NCI-H1436 (cell line): ENCODE measurements around the gene FTCDNL1.

Experiments
- DNase-seq: peaks from one replicate; lab custom pipeline; 2025; lab: John Stamatoyannopoulos, UW

FTCDNL1 gene

GRCh38 chr2:199842631-199843395 is 8.2 kb downstream of the FTCDNL1 start:
- DNase-seq = no peak

DNA sequence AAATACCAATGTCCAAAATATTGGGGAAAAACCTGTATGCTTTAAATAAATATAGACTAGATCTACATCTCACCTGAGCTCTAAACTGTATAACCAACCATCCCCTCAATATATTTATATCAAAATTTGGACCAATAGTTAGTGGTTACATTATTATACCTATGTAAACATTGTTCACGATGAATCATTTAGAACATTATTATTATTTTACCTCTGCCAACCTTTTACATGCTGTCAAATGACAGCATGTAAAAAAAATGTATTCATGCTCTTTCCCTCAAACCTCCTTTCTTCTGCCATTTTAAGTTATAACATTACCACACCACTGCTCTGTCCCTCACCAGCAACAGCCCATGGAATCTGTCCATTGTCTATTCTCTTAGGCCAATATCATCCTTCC is 9.6 kb downstream of the FTCDNL1 start:
- no peak for DNase-seq

DNA sequence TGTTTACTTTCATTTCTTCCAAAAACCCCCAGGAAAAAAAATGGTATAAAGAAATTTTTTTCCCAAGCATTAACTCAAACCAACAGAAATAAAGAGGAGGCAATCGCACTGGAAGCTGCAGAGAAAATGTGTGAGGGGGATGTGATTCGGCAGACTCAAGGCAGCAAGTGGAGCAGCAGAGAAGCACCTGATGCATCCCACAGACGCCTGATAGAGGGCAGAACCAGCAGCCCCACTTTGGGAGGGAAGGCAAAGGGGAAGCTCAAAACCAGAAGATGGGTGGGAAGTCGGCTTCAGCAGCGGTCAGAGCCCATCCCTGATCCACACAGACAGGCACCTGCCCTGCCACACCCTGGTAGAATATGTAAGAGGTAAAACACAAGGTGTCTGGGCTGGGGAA is 12.6 kb downstream of the FTCDNL1 start:
- no peak for DNase-seq

GRCh38 chr2:199836943-199837342 is 14.0 kb downstream of the FTCDNL1 start:
- DNase-seq = no peak

DNA sequence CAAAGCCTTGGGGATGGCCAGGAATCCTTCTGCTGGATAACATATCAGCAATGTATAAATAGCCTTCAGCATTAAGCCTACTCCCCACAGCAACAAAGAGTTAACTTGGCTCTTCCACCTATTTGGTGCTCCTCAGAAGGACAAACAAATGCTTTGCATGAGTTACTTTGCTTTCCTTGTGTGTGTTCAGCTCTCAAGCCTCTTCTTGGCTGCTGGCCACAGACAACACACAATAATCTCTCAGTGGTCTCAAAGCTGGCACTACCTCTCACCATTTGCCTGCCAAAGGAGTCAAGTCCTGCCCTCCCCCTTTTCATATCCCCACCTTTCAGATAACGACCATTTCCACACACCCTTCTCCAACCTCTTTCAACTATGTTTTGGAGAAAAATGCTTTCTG is 17.5 kb downstream of the FTCDNL1 start:
- DNase-seq = no peak

GRCh38 chr2:199830531-199830930 is 20.5 kb downstream of the FTCDNL1 start:
- DNase-seq = no peak

DNA sequence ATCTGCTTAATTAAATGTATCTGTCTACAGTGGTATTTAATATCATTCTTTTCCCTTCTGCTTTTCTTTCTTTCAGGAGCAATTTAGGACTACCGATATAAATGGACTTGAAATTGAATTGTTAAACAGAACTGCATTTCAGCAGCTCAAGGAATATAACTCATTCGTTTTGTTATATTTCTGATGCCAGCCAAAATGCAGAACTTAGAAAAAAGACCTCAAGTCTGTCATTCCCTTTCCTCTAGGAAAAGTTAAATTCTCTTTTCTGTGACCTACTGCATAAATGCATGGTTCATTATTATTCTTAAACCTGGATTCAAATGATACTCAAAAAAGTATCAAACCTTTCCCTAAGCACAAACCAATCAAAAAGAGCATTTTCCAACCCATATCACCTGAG is 21.4 kb downstream of the FTCDNL1 start:
- no peak for DNase-seq

DNA sequence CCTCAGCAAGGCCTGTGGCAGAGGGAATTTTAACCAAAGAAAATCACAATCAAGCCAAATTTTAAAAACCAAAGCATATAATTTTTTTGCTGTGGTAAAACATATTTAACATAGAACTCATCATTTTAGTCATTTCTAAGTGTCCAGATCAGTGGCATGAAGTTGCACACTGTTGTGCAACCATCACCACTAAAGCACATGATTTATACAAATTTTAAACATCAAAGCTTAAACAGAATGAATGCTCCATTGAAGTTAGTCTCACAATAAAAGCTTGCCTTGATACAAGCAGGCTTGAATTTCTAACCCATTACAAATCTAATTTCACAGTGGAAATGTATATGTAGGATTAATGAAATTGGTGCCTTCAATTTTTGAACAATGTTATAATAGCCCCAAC is 31.2 kb downstream of the FTCDNL1 start:
- DNase-seq = no peak

GRCh38 chr2:199818754-199819153 is 32.2 kb downstream of the FTCDNL1 start:
- no peak for DNase-seq

- no peak for DNase-seq
Observed at GRCh38 chr2:199818026-199818425, 33.0 kb downstream of the FTCDNL1 start.

DNA sequence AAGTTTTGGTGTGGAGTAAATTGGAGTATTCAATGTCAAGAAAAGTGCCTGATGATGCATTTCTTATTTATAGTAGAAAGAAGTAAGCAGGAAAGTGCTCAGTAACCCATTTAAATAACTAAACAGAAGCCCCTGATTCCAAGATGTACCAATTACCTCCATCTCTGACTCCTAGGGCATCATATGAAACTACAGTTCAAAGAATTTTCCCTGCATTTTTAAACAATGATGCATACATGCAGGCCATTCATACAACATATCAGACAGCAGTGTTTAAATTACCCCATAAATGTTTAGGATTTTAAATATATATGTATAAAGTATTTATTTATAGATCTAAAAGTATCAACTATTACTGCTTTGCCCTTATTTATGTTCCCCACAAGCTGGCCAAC is 36.2 kb downstream of the FTCDNL1 start:
- no peak for DNase-seq

- no peak for DNase-seq
Observed at GRCh38 chr2:199814101-199814816, 36.7 kb downstream of the FTCDNL1 start.

DNA sequence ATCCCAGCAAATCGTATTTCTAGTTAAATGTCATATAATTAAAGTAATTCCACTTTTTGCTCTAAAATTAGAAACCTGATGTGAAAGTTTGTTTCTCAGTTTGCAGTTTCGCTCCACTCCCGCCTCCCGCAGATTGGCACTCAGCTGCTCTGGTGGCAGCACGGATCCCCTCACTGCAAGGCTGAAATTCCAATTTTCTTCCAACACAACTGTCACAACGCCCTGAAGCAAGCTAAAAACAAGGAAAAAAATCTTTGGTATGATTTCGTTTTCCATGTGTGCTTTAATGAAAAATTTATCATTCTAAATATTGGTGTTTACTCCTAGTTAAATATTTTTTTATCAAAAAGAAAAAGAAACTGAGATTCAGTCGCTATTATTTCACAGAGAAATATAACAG is 38.5 kb downstream of the FTCDNL1 start:
- DNase-seq = no peak

- DNase-seq = no peak
Observed at GRCh38 chr2:199811346-199811745, 39.6 kb downstream of the FTCDNL1 start.

- DNase-seq = no peak
Observed at GRCh38 chr2:199810422-199811171, 40.4 kb downstream of the FTCDNL1 start.

DNA sequence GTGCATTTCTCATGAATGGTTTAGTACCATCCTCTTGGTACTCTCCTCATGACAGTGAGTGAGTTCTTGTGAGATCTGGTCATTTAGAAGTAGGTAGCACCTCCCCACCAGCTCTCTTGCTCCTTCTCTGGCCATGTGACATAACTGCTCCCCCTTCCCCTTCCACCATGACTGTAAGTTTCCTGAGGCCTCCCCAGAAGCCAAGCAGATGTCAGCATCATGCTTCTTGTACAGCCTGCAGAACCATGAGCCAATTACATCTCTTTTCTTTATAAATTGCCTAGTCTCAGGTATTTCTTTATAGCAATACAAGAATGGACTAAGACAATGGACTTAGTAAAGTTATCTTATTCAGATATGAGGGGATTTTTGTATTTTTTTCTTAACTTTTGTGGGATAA is 43.0 kb downstream of the FTCDNL1 start:
- DNase-seq = no peak

- DNase-seq = no peak
Observed at GRCh38 chr2:199806179-199806578, 44.8 kb downstream of the FTCDNL1 start.

DNA sequence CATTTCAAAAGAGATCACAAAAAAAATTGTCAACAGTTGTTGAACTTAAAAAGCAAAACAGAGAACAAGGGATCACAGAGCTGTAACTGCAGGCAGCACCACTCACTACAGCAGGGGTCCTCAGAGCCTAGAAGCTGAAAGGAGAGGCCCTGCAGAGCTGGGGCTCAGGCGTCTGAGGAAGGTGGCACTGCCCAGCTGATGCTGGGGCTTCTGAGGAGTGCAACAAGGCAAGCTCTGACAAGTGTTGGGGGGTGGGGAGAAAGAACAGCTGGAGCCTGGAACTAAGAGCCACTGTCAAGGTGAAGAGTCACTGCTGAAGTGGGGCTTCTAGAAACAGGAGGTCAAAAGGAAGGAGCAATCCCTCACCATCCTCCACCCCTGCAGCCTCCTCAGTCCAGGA is 46.2 kb downstream of the FTCDNL1 start:
- DNase-seq = no peak

DNA sequence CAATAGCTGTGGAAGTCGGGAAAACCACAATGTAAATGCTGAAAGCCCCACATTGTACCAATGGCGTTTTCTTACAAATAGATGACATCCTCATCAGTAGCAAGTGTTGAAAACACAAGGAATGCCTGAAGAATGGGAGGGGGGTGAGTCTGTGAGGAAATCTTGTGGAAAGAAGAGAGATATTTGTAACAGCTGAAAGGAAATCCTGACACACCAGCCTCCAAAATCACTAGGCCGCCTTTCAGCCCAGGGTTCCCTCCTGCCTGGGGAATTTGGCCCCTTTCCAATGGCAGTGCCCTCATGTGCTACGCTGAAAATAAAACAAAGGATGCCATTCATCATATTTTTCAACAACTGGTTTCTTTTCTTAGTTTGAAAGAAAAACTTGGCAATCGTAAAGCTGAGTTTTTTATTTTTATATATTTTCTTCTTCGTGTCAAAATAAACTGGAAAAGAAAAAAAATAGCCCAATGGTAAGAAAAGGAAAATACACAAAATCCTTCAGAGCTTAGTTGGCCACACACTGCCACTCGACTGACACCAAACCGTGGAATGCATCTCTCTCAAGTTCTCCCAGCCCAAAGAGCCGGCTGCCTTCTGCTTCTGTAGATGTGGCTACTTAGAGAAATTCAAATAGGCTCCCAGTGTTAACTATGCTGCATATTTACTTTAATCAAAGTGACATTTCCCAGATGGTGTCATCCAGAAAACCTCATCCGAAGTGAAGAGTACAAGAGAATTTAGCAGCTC is 52.0 kb downstream of the FTCDNL1 start:
- no peak for DNase-seq

DNA sequence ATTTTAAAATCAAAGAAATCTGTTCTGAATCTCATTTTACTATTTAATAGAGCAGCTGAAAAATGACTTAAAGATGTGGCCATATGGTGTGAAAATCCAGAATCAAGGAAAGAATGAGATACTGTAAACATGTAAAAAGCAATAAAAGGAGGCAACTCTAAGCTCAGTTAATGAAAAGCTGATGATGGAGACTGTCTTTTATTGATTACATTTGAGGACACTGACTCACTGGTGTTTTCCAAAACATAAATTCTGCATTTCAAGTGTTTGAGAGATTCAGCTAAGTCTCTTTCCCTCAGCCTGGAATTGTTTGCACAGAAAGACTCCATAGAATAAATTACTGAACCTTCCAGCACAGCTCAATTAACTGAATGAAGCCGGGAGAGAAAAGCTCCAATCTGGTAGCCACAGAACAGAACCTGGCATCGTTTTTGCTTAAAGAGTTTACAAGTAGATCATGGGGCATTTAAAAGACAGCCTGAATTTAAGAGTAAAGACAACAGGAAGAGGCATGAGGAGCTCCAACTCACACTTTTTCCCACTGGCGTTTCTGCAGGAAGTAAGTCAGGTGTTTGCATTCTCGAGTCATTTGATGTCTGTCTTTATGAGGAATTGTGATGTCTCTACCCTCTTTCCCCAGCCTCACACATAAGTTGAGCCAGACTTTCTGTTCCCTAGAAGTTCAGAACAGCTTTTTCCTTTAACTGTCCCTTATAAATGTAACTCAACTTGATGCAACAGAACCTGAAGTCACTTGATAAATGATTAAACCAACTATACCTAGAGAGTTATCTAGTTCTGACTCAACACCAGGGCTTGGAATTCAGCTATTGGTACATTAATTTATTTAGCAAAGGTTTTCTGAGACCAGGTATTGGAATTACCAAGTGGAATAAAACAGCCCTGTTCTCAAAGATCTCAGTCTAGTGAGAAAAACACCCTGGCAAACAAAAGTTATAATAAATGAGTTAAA is 53.3 kb downstream of the FTCDNL1 start:
- no peak for DNase-seq

GRCh38 chr2:199792381-199792780 is 58.6 kb downstream of the FTCDNL1 start:
- no peak for DNase-seq
